Measurements from ENCODE around the gene OPRL1.

DNA sequence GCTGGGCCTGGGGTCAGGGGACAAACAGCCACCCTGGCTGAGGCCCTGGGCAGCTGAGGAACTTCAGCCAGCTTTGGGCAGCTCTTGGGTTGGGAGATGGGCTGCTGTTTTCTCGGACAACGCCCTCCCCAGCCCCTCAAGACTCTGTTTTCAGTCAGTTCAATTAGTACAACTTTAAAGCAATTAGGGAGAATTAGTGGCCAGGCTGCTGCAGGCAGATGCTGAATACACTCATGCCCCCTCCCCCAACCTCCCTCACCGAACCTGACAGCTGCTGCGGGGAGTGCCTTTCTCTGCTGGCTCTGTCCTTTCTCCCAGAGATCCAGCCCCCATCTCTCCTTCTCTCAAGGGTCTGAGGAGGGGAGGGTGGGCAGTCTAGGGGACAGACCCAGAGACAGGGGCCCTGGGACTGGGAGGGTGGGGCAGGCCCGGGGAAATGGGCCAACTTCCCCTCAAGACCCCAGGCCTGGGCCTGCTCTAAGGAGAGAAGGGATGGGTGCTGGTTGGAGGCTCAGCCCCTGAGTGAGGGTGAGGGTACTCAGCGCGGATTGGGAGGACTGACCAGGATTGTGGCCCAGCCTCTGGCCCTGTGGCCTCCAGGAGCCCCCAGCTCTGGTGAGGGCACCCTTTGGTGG, 66.5 kb downstream of the OPRL1 start:
- TF ChIP-seq POLR2A (IDR thresholded peaks at IDR 0.05) = no peak
- TF ChIP-seq, protein P1, sequence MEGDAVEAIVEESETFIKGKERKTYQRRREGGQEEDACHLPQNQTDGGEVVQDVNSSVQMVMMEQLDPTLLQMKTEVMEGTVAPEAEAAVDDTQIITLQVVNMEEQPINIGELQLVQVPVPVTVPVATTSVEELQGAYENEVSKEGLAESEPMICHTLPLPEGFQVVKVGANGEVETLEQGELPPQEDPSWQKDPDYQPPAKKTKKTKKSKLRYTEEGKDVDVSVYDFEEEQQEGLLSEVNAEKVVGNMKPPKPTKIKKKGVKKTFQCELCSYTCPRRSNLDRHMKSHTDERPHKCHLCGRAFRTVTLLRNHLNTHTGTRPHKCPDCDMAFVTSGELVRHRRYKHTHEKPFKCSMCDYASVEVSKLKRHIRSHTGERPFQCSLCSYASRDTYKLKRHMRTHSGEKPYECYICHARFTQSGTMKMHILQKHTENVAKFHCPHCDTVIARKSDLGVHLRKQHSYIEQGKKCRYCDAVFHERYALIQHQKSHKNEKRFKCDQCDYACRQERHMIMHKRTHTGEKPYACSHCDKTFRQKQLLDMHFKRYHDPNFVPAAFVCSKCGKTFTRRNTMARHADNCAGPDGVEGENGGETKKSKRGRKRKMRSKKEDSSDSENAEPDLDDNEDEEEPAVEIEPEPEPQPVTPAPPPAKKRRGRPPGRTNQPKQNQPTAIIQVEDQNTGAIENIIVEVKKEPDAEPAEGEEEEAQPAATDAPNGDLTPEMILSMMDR (IDR thresholded peaks at IDR 0.05) = no peak
